Kidney (tissue), 14 donors: ENCODE data around the gene FMOD. TPM values are rescaled to one million over a fixed set of nuclear protein-coding genes. Genes with fewer than 3 reads are reported as not detected.

Experiments
- DNase-seq, 5 donors: peaks; one replicate each; pipeline ENCODE4 v3.0.0-alpha.2; 2013 to 2020
- FAIRE-seq: peaks from 2 replicates; lab custom pipeline; 2012; peaks lifted over from hg19 to GRCh38; lab: Jason Lieb, UNC
- H3K27ac ChIP-seq, 2 donors: one replicate each; pipeline ENCODE4 v1.7.0; 2013; ENCODE audit warnings: low read depth in 2 of 2, low read length in 2 of 2, inconsistent platforms in 1 of 2
- H3K27me3 ChIP-seq: one replicate; pipeline ENCODE4 v1.7.1; 2013; ENCODE audit warnings: low read length, inconsistent platforms; ENCODE audit not compliant: control insufficient read depth, insufficient read depth
- H3K36me3 ChIP-seq, 3 donors: one replicate each; pipeline versions ENCODE4 v1.7.0 to v1.7.1; 2013; ENCODE audit warnings: low read length in 3 of 3, control low read depth in 1 of 3, inconsistent platforms in 1 of 3; ENCODE audit not compliant: insufficient read depth in 3 of 3, control insufficient read depth in 2 of 3
- H3K4me1 ChIP-seq, 3 donors: one replicate each; pipeline versions ENCODE4 v1.7.0 to v1.7.1; 2013; ENCODE audit warnings: low read length in 3 of 3, inconsistent platforms in 1 of 3, low read depth in 1 of 3; ENCODE audit not compliant: control insufficient read depth in 2 of 3, insufficient read depth in 2 of 3
- H3K4me3 ChIP-seq, 3 donors: one replicate each; pipeline versions ENCODE4 v1.7.0 to v1.8.1; 2013; ENCODE audit warnings: low read length in 3 of 3, control low read depth in 1 of 3, inconsistent platforms in 1 of 3
- H3K9ac ChIP-seq, 3 donors: one replicate each; pipeline versions ENCODE4 v1.7.0 to v1.7.1; 2013; ENCODE audit warnings: low read length in 3 of 3, control low read depth in 1 of 3, inconsistent platforms in 1 of 3
- H3K9me3 ChIP-seq, 3 donors: one replicate each; pipeline versions ENCODE4 v1.7.0 to v1.7.1; 2013; ENCODE audit warnings: low read length in 3 of 3, control low read depth in 1 of 3, inconsistent platforms in 1 of 3; ENCODE audit not compliant: control insufficient read depth in 2 of 3, insufficient read depth in 1 of 3
- intact Hi-C: fragments of 100-400 bp; cut with DNase I; formaldehyde crosslinking; loops from one replicate; pipeline ENCODE4 v1.11.1; 2022
- polyA plus RNA-seq: library from polyadenylated mRNA; stranded (reverse); fragments of 350-450 nt; fragmentation: Illumina TruSeq; extraction: RNeasy Lipid Tissue Mini Kit (QIAGEN cat#74804); gene quantifications from one replicate; pipeline ENCODE4 v1.2.3, GENCODE V29; 2014; ENCODE audit warnings: low read depth, low replicate concordance; ENCODE audit not compliant: insufficient read depth
- total RNA-seq: library from RNA; stranded (reverse); fragmentation: NEBNext Ultra II Directional; extraction: Animal tissue kit (Norgen Biotek cat#: 25700); gene quantifications from one replicate; pipeline ENCODE4 v1.2.1, GENCODE V29; 2021
- TF ChIP-seq, protein P1 (sequence below): IDR thresholded peaks from 3 replicates; pipeline ENCODE4 v1.5.1; 2012; ENCODE audit warnings: mild to moderate bottlenecking, moderate library complexity, borderline replicate concordance; ENCODE audit not compliant: insufficient read depth; ENCODE audit errors: extremely low read depth
- donor health status: control.
- donor health status: control.
- donor health status: control.
- donor health status: control.
- donor health status: control.
- donor health status: DM: yes; HTN: yes; CAD: no.
- donor health status: Normal renal cell carcinoma (clear cell type).

The FMOD gene
- total and polyA plus RNA-seq, 2 donors from 2014 or later = 7.0 to 22.3 TPM

DNA sequence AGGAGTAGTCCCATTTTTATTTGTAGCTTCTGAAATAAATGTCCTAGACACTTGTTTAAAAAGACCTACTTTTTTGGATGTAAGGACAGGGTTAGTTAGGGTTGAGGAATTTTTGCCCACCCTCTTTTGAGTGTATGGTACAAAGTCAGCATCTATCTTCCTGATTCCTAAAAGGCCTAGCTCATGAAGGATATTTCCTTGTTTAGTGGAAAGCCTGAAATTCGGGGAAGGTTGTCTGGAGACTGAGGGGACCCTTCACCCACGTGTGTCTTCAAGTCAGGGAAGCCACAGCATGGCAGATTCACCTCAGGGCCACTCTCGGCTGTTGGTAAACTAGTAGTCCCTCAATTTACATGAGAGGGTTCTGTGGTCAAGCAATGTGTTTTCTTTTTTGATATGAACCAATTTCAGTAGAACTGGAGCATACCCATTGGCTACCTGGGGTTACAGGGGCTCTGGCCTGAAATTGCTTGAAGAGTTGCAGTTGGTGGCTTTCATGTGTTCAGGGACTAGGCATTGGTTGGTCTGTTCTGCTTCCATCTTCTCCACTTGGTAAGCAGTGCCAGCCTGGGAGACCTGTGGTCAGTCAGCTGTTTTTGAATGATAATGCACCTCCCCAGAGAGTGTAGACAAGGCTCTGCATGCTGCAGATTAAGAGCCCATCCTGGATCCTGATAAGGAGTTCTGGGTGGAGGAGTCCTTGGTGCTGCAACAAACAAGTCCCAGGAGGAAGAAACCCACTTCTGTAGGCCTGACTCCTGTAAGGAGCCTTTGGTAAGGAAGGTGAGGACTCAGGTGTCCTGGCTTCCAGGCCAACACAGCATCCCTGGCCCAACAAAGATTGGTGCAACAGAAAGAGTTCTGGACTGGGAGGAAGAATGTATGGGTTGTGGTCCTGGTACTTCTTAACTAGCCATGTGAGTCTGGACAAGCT, 39.3 kb downstream of the FMOD start:
- H3K9ac ChIP-seq = no peak overlapping the region
- TF ChIP-seq, protein P1, sequence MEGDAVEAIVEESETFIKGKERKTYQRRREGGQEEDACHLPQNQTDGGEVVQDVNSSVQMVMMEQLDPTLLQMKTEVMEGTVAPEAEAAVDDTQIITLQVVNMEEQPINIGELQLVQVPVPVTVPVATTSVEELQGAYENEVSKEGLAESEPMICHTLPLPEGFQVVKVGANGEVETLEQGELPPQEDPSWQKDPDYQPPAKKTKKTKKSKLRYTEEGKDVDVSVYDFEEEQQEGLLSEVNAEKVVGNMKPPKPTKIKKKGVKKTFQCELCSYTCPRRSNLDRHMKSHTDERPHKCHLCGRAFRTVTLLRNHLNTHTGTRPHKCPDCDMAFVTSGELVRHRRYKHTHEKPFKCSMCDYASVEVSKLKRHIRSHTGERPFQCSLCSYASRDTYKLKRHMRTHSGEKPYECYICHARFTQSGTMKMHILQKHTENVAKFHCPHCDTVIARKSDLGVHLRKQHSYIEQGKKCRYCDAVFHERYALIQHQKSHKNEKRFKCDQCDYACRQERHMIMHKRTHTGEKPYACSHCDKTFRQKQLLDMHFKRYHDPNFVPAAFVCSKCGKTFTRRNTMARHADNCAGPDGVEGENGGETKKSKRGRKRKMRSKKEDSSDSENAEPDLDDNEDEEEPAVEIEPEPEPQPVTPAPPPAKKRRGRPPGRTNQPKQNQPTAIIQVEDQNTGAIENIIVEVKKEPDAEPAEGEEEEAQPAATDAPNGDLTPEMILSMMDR = no peak
- peaks cover 0 to 18% (median 4%) of the 10 kb centered on the region in 3 donors for H3K36me3 ChIP-seq
- H3K4me3 ChIP-seq = no peak overlapping the region
- DNase-seq = no peak
- peaks cover 0 to 15% (median 14%) of the 10 kb centered on the region in 3 donors for H3K4me1 ChIP-seq
- no peaks in the 10 kb centered on the region for H3K9me3 ChIP-seq
- FAIRE-seq = no peak
- H3K27me3 ChIP-seq = no peaks in the 10 kb centered on the region
- intact Hi-C loops = no loop called here
- H3K27ac ChIP-seq = no peak overlapping the region

DNA sequence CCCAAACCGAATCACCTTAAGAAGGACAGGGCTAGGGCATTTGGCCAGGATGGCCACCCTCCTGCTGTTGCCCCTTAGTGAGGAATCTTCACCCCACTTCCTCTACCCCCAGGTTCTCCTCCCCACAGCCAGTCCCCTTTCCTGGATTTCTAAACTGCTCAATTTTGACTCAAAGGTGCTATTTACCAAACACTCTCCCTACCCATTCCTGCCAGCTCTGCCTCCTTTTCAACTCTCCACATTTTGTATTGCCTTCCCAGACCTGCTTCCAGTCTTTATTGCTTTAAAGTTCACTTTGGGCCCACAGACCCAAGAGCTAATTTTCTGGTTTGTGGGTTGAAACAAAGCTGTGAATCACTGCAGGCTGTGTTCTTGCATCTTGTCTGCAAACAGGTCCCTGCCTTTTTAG, 42.0 kb downstream of the FMOD start:
- Histone ChIP-seq H3K27ac (peak overlapping the region in 1 of 2 donors; percentile 23), H3K36me3 (peaks cover 0 to 23% (median 4%) of the 10 kb centered on the region in 3 donors), H3K4me3 (peak overlapping the region; percentile 31 to 74 (median 39)), H3K9ac (peak overlapping the region in 1 of 3 donors; percentile 72), H3K9me3 (no peaks in the 10 kb centered on the region), H3K4me1 (peaks cover 3 to 20% (median 7%) of the 10 kb centered on the region in 3 donors), H3K27me3 (no peaks in the 10 kb centered on the region)
- DNase-seq (no peak), FAIRE-seq (no peak)
- TF ChIP-seq, protein P1 = no peak
- intact Hi-C loops = no loop called here

- TF ChIP-seq, protein P1 = no peak
- no peaks in the 10 kb centered on the region for H3K27me3 ChIP-seq
- H3K9me3 ChIP-seq = no peaks in the 10 kb centered on the region
- DNase-seq (no peak), FAIRE-seq (no peak)
- peak overlapping the region in 1 of 2 donors; percentile 76 for H3K27ac ChIP-seq
- peak overlapping the region in 2 of 3 donors; percentile 64 to 72 for H3K9ac ChIP-seq
- intact Hi-C loops = no loop called here
- peaks cover 0 to 23% (median 4%) of the 10 kb centered on the region in 3 donors for H3K36me3 ChIP-seq
- peaks cover 3 to 22% (median 7%) of the 10 kb centered on the region in 3 donors for H3K4me1 ChIP-seq
- H3K4me3 ChIP-seq = peak overlapping the region; percentile 39 to 74 (median 65)
Measured at GRCh38 chr1:203308328-203308922, 42.5 kb downstream of the FMOD start.
